HL-60 (cell line): ENCODE measurements around the gene PHC1.

Experiments used
- DNase-seq, 2 experiments: peaks; one replicate each; pipeline ENCODE4 v3.0.0-alpha.2; 2010 to 2020; ENCODE audit warnings: low read depth in 1 of 2, low spot score in 1 of 2
- H3K27ac ChIP-seq: fragments of 250-450 bp; sonication (Bioruptor Pico); replicated peaks from 2 replicates; pipeline ENCODE4 v1.5.1; 2020; ENCODE audit warnings: mild to moderate bottlenecking, moderate library complexity
- H3K27me3 ChIP-seq: fragments of 250-450 bp; sonication (Bioruptor Pico); 2 replicates; pipeline ENCODE4 v1.5.1; 2021; ENCODE audit warnings: mild to moderate bottlenecking, moderate library complexity; ENCODE audit not compliant: insufficient read depth, poor library complexity, severe bottlenecking
- H3K4me3 ChIP-seq: replicated peaks from 2 replicates; pipeline ENCODE4 v1.5.1; 2011; ENCODE audit warnings: mild to moderate bottlenecking, control low read depth, low read length; ENCODE audit not compliant: insufficient read depth
- CTCF ChIP-seq: IDR thresholded peaks from one replicate; pipeline ENCODE4 v1.5.1; 2011; ENCODE audit warnings: low read length, control low read depth, inconsistent platforms; ENCODE audit not compliant: insufficient read depth
- GABPA ChIP-seq: IDR thresholded peaks from 2 replicates; pipeline ENCODE4 v1.6.1; 2012; ENCODE audit warnings: low read depth
- POLR2AphosphoS5 ChIP-seq: IDR thresholded peaks from 2 replicates; pipeline ENCODE4 v1.6.1; 2012; ENCODE audit warnings: low read depth
- REST ChIP-seq: IDR thresholded peaks from 2 replicates; pipeline ENCODE4 v1.6.1; 2012; ENCODE audit warnings: low read depth; ENCODE audit not compliant: insufficient replicate concordance
- SPI1 ChIP-seq: IDR thresholded peaks from 2 replicates; pipeline ENCODE4 v1.6.1; 2012; ENCODE audit warnings: low read depth, mild to moderate bottlenecking, borderline replicate concordance

Gene PHC1

GRCh38 chr12:8906266-8907180, 7.8 kb upstream of the PHC1 start:
- Histone ChIP-seq H3K4me3 (no peak overlapping the region), H3K27me3 (no peaks in the 10 kb centered on the region), H3K27ac (no peak overlapping the region)
- TF ChIP-seq GABPA (no peak), SPI1 (no peak), POLR2AphosphoS5 (no peak)
- no peak for DNase-seq

GRCh38 chr12:8907513-8907912, 6.8 kb upstream of the PHC1 start:
- Histone ChIP-seq H3K4me3 (no peak overlapping the region), H3K27me3 (no peaks in the 10 kb centered on the region), H3K27ac (no peak overlapping the region)
- DNase-seq: no peak
- TF ChIP-seq CTCF (no peak), REST (no peak), POLR2AphosphoS5 (no peak), SPI1 (no peak), GABPA (no peak)

- Histone ChIP-seq H3K27me3 (peaks cover 3% of the 10 kb centered on the region), H3K4me3 (no peak overlapping the region), H3K27ac (no peak overlapping the region)
- TF ChIP-seq REST (no peak), CTCF (no peak), GABPA (no peak), SPI1 (no peak), POLR2AphosphoS5 (no peak)
- no peak for DNase-seq
Observed at GRCh38 chr12:8909752-8910151, 4.6 kb upstream of the PHC1 start.

- no peak for TF ChIP-seq POLR2AphosphoS5
- Histone ChIP-seq H3K27me3 (peaks cover 9% of the 10 kb centered on the region), H3K4me3 (no peak overlapping the region), H3K27ac (no peak overlapping the region)
- no peak for DNase-seq
Observed at GRCh38 chr12:8911606-8912268, 2.6 kb upstream of the PHC1 start.
